IMR-90 (cell line): ENCODE data around the gene RPS16. TPM values are rescaled to one million over a fixed set of nuclear protein-coding genes. Genes with fewer than 3 reads are reported as not detected.
A peak's percentile ranks its signal among the peaks of the same experiment; 100 is the strongest.

Source experiments
- ATAC-seq: fragments of 200-7000 bp; cut with Tn5 transposase; 2 replicates; pipeline ENCODE4 v1.9.1; 2020; ENCODE audit warnings: low read depth, mild to moderate bottlenecking, moderate library complexity
- BruUV-seq: library from RNA; stranded (reverse); fragments of 400-500 nt; replicated peaks from 2 replicates; lab custom pipeline; 2021; lab: Mats Ljungman, UMichigan
- CTCF ChIA-PET: fragments of 300-600 bp; formaldehyde crosslinking; extraction: SDS; loops from one replicate; lab custom pipeline; 2021; ENCODE audit warnings: antibody characterized with exemption; lab: Yijun Ruan, JAX
- POLR2A ChIA-PET: fragments of 300-600 bp; sonication (Branson Sonifier 250); formaldehyde crosslinking; loops from one replicate; lab custom pipeline; 2022; ENCODE audit warnings: antibody characterized with exemption; ENCODE audit not compliant: unreplicated experiment; lab: Charles Lee
- DNase-seq: peaks from one replicate; pipeline ENCODE4 v3.0.0; 2013
- H2AFZ ChIP-seq: replicated peaks from 2 replicates; pipeline ENCODE3; 2013; ENCODE audit warnings: low read length, mild to moderate bottlenecking; ENCODE audit not compliant: poor library complexity
- H2AK5ac ChIP-seq: 2 replicates; pipeline ENCODE4 v1.6.1; 2013; ENCODE audit warnings: low read depth, low read length, inconsistent platforms
- H2AK9ac ChIP-seq: replicated peaks from 2 replicates; pipeline ENCODE3; 2013; ENCODE audit warnings: mild to moderate bottlenecking, low read depth, low read length, moderate library complexity; ENCODE audit not compliant: poor library complexity
- H2BK120ac ChIP-seq: 2 replicates; pipeline ENCODE4 v1.6.1; 2013; ENCODE audit warnings: low read depth, low read length, inconsistent platforms
- H2BK15ac ChIP-seq: 3 replicates; pipeline ENCODE4 v1.6.1; 2013; ENCODE audit warnings: low read depth, low read length, inconsistent platforms
- H2BK20ac ChIP-seq: 2 replicates; pipeline ENCODE4 v1.6.1; 2013; ENCODE audit warnings: low read depth, mild to moderate bottlenecking, inconsistent platforms, low read length, moderate library complexity
- H2BK5ac ChIP-seq: 2 replicates; pipeline ENCODE4 v1.6.1; 2013; ENCODE audit warnings: mild to moderate bottlenecking, low read depth, low read length, inconsistent platforms; ENCODE audit not compliant: poor library complexity, severe bottlenecking
- H3K14ac ChIP-seq: replicated peaks from 2 replicates; pipeline ENCODE4 v1.6.1; 2013; ENCODE audit warnings: low read depth, low read length, inconsistent platforms
- H3K18ac ChIP-seq: 2 replicates; pipeline ENCODE4 v1.6.1; 2013; ENCODE audit warnings: low read depth, low read length, control low read depth
- H3K23ac ChIP-seq: 2 replicates; pipeline ENCODE4 v1.6.1; 2013; ENCODE audit warnings: low read depth, low read length, inconsistent platforms
- H3K27ac ChIP-seq: 2 replicates; pipeline ENCODE4 v1.5.1; 2013; ENCODE audit warnings: mild to moderate bottlenecking, control low read depth, low read length; ENCODE audit not compliant: insufficient read depth
- H3K27me3 ChIP-seq: 2 replicates; pipeline ENCODE4 v1.6.1; 2013; ENCODE audit warnings: low read length; ENCODE audit not compliant: control insufficient read depth, insufficient read depth
- H3K36me3 ChIP-seq: 2 replicates; pipeline ENCODE4 v1.6.1; 2013; ENCODE audit warnings: low read length, mixed read lengths; ENCODE audit not compliant: control insufficient read depth, insufficient read depth
- H3K4ac ChIP-seq: 2 replicates; pipeline ENCODE4 v1.6.1; 2013; ENCODE audit warnings: low read depth, low read length, inconsistent platforms
- H3K4me1 ChIP-seq: 2 replicates; pipeline ENCODE4 v1.6.1; 2013; ENCODE audit warnings: low read length, mixed read lengths; ENCODE audit not compliant: control insufficient read depth, insufficient read depth
- H3K4me2 ChIP-seq: 2 replicates; pipeline ENCODE4 v1.6.1; 2013; ENCODE audit warnings: low read depth, mild to moderate bottlenecking, control low read depth, low read length, moderate library complexity
- H3K4me3 ChIP-seq: 2 replicates; pipeline ENCODE4 v1.5.1; 2013; ENCODE audit warnings: low read depth, mild to moderate bottlenecking, control low read depth, low read length, moderate library complexity; ENCODE audit not compliant: insufficient read depth
- H3K56ac ChIP-seq: 2 replicates; pipeline ENCODE4 v1.6.1; 2013; ENCODE audit warnings: low read length, inconsistent platforms; ENCODE audit not compliant: insufficient read depth; ENCODE audit errors: extremely low read depth
- H3K79me1 ChIP-seq, 2 experiments: 2 replicates each; pipeline ENCODE4 v1.6.1; 2013; ENCODE audit warnings: low read length in 2 of 2, inconsistent platforms in 1 of 2, low read depth in 1 of 2
- H3K9ac ChIP-seq: 2 replicates; pipeline ENCODE4 v1.6.1; 2013; ENCODE audit warnings: low read depth, low read length, control low read depth
- H3K9me1 ChIP-seq: 2 replicates; pipeline ENCODE4 v1.6.1; 2013; ENCODE audit warnings: low read length, inconsistent platforms; ENCODE audit not compliant: insufficient read depth
- H3K9me3 ChIP-seq: 2 replicates; pipeline ENCODE4 v1.6.1; 2013; ENCODE audit warnings: low read length; ENCODE audit not compliant: control insufficient read depth, insufficient read depth
- H4K20me1 ChIP-seq: 2 replicates; pipeline ENCODE4 v1.6.1; 2013; ENCODE audit warnings: low read length, inconsistent platforms; ENCODE audit not compliant: insufficient read depth
- H4K5ac ChIP-seq: 2 replicates; pipeline ENCODE4 v1.6.1; 2013; ENCODE audit warnings: mild to moderate bottlenecking, low read depth, low read length, control low read depth
- H4K8ac ChIP-seq, 2 experiments: 2 replicates each; pipeline ENCODE4 v1.6.1; 2013; ENCODE audit warnings: low read depth in 2 of 2, low read length in 2 of 2, control low read depth in 1 of 2, inconsistent platforms in 1 of 2
- H4K91ac ChIP-seq: 2 replicates; pipeline ENCODE4 v1.6.1; 2013; ENCODE audit warnings: low read depth, low read length, inconsistent platforms; ENCODE audit not compliant: insufficient read depth
- BHLHE40 ChIP-seq: fragments of 150-350 bp; IDR thresholded peaks from 2 replicates; pipeline ENCODE4 v1.6.1; 2016; ENCODE audit warnings: mild to moderate bottlenecking, low read depth, low read length
- CHD1 ChIP-seq: IDR thresholded peaks from 2 replicates; pipeline ENCODE4 v1.6.1; 2012; ENCODE audit warnings: low read depth, low read length, improper control_type of control experiment
- MAZ ChIP-seq: IDR thresholded peaks from 2 replicates; pipeline ENCODE4 v1.6.1; 2012; ENCODE audit warnings: low read depth, mild to moderate bottlenecking, low read length, improper control_type of control experiment, moderate library complexity, borderline replicate concordance
- POLR2A ChIP-seq: IDR thresholded peaks from 2 replicates; pipeline ENCODE4 v1.6.1; 2012; ENCODE audit warnings: mild to moderate bottlenecking, low read depth, low read length
- WGBS, 2 experiments: methylation state at CpG; one replicate each; pipeline versions ENCODE4 v1.1.5 to v1.1.7; 2013; ENCODE audit warnings: missing lambda C conversion rate in 2 of 2; ENCODE audit not compliant: insufficient read length in 1 of 2; ENCODE audit errors: extremely low coverage in 2 of 2; 5-methylcytosine and 5-hydroxymethylcytosine counted together
- dilution Hi-C: fragments of 300-500 bp; cut with HindIII; formaldehyde crosslinking; loops from one replicate; pipeline ENCODE4 v1.14.3; 2018; ENCODE audit warnings: low sequenced_read_pairs; ENCODE audit not compliant: unreplicated experiment
- in situ Hi-C: fragments of 300-500 bp; cut with MboI; formaldehyde crosslinking; loops from 3 replicates; pipeline ENCODE4 v1.14.3; 2019; ENCODE audit warnings: low sequenced_read_pairs, inconsistent platforms, mixed read lengths
- intact Hi-C: fragments of 100-400 bp; cut with micrococcal nuclease; formaldehyde crosslinking; loops from 2 replicates; pipeline ENCODE4 v1.10.0; 2022
- polyA plus RNA-seq, 3 experiments: library from polyadenylated mRNA; depleted of rRNA; stranded (reverse); fragments of >200 nt; gene quantifications; 2 replicates each; pipeline ENCODE4 v1.2.3, GENCODE V29; 2012; ENCODE audit warnings: low replicate concordance in 1 of 3
- total RNA-seq: library from RNA; depleted of rRNA; stranded (reverse); fragments of >200 nt; gene quantifications from 2 replicates; pipeline ENCODE4 v1.2.3, GENCODE V29; 2012
- TF ChIP-seq, protein P1 (sequence below): fragments of 150-350 bp; IDR thresholded peaks from 2 replicates; pipeline ENCODE4 v1.6.1; 2017; ENCODE audit warnings: mild to moderate bottlenecking, antibody characterized with exemption, low read length, low read depth

The RPS16 gene
- total and polyA plus RNA-seq, 2 of the 4 experiments (the other 2 are of a cell fraction): 320 to 3,500 TPM

DNA sequence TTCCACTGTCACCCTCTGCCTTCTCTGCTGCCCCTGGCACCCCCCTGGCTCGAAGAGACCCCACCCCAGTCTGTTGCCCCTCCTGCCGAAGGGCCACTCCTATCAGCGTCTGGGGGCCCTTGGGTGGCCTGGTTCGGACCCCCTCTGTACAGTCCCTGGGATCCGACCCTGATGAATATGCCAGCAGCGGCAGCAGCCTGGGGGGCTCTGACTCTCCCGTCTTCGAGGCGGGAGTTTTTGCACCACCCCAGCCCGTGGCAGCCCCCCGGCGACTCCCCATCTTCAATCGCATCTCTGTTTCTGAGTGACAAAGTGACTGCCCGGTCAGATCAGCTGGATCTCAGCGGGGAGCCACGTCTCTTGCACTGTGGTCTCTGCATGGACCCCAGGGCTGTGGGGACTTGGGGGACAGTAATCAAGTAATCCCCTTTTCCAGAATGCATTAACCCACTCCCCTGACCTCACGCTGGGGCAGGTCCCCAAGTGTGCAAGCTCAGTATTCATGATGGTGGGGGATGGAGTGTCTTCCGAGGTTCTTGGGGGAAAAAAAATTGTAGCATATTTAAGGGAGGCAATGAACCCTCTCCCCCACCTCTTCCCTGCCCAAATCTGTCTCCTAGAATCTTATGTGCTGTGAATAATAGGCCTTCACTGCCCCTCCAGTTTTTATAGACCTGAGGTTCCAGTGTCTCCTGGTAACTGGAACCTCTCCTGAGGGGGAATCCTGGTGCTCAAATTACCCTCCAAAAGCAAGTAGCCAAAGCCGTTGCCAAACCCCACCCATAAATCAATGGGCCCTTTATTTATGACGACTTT lies 27.1 kb downstream of the RPS16 start:
- CTCF ChIA-PET: interaction anchor here (0.6 to 1.1 kb wide), 2 partner anchors 10 to 120 kb away, joined by 3 to 5 read pairs; no protein-coding TSS in a partner anchor
- Histone ChIP-seq H3K4me3 (peak overlapping the region; percentile 68), H2AK5ac (peak overlapping the region; percentile 0; the same call in 1 of the 2 replicates), H3K27me3 (no peaks in the 10 kb centered on the region), H2BK5ac (peak overlapping the region; percentile 48), H3K36me3 (peaks cover 15% of the 10 kb centered on the region), H3K56ac (peak overlapping the region; percentile 26; the same call in 1 of the 2 replicates), H3K27ac (peak overlapping the region; percentile 92), H3K9me1 (no peaks in the 10 kb centered on the region), H2BK20ac (no peak overlapping the region), H2AFZ (peak overlapping the region; percentile 34), H4K20me1 (peaks cover 27% of the 10 kb centered on the region), H3K4me2 (peak overlapping the region; percentile 92), H2BK120ac (no peak overlapping the region), H4K91ac (no peak overlapping the region), H3K23ac (peak overlapping the region; percentile 36), H3K18ac (no peak overlapping the region), H2BK15ac (no peak overlapping the region), H3K79me1 (peaks cover 4 to 33% of the 10 kb centered on the region in 2 experiments; a peak in 3 of 4 replicates), H3K4me1 (peaks cover 20% of the 10 kb centered on the region), H3K4ac (peak overlapping the region; percentile 51; the same call in 1 of the 2 replicates), H4K8ac (peak overlapping the region in 1 of 2 experiments; percentile 13; a peak in 2 of 4 replicates), H3K9ac (peak overlapping the region; percentile 93), H2AK9ac (peak overlapping the region; percentile 91), H4K5ac (no peak overlapping the region), H3K14ac (peak overlapping the region; percentile 24; the same call in 1 of the 2 replicates), H3K9me3 (no peaks in the 10 kb centered on the region)
- in situ Hi-C loops (no loop called here), intact Hi-C loops (no loop called here), dilution Hi-C loops (no loop called here)
- TF ChIP-seq CHD1 (peak; percentile 88; the same call in 1 of the 2 replicates), MAZ (peak; percentile 7; the same call in 1 of the 2 replicates), POLR2A (peak; percentile 76), BHLHE40 (no peak)
- TF ChIP-seq, protein P1, sequence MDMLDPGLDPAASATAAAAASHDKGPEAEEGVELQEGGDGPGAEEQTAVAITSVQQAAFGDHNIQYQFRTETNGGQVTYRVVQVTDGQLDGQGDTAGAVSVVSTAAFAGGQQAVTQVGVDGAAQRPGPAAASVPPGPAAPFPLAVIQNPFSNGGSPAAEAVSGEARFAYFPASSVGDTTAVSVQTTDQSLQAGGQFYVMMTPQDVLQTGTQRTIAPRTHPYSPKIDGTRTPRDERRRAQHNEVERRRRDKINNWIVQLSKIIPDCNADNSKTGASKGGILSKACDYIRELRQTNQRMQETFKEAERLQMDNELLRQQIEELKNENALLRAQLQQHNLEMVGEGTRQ: peak; percentile 56
- ATAC-seq: no peak
- BruUV-seq: no TSS peak
- POLR2A ChIA-PET: interaction anchor here (0.6 kb wide), 1 partner anchor 19 kb away, joined by 4 read pairs; no protein-coding TSS in a partner anchor
- WGBS, 2 experiments: 76% methylated on average over 9 of the region's 20 CpGs; no CpG with 5 or more reads in 1 of the 2 experiments
- DNase-seq: peak; percentile 52
